ENCODE measurements around the gene IQGAP2. TPM values are rescaled to one million over a fixed set of nuclear protein-coding genes. Genes with fewer than 3 reads are reported as not detected.
"Not testable (repeated sequence)": the region's sequence is repeated elsewhere in the genome, so short reads cannot be mapped to it uniquely, and the experiment has no call there.

IQGAP2 gene
- total RNA-seq, 4 donors from 2014 or later = 3.5 to 18.5 (median 13.7) TPM

DNA sequence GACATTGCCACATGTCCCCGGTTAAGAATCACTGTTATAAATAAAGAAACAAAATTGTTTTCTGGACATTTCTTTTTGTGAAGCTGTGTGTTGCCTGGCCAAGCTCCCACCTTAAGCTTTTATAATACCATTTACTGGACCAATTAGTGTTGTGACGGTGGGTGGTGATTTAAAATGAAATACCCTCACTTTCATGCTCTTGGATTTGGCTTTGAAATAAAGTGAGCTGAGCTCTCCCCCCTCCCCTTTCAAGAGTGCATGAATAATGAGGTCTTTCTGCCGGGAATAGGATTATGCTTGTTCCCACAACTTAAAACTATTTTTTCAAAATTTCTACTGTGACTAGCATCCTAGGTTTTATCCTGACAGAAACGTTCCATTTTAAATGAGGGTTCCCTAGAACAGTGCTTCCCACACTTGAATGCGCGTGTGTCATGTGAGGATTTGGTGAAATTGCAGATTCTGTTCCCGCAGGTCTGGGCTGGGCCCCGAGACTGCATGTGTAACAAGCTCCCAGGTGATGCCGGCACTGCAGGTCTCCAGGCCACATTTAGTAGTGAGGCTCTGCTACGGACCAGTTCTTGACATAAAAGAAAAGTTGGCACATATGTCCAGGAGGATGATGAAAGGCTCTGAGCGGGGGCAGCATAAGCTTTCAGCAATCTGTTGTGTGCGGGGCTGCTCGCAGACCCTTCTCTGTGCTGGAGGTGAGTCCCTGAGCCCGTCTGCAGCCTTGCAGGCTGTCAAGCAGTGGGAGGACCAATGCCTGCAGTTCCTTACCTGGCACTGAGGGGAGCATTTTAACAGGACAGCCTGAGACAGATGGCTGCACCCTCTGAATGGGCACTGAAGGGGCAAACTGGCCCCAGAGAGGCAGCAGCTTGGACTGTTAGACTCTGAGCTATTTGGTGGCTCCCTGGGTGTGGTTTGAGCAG is 24.4 kb downstream of the IQGAP2 start:
- WGBS, 2 donors = 83 to 84% methylated on average over 14 of the region's 14 CpGs
- no peak overlapping the region for H3K4me3 ChIP-seq (ENCODE audit: low read depth, poor library complexity, severe bottlenecking)
- no peak for DNase-seq (ENCODE audit: low spot score in 2 of 2)
- intact Hi-C loops (cut with DNase I; ENCODE audit: low total_unique reads) = no loop called here
- TF ChIP-seq POLR2A (IDR thresholded peaks at IDR 0.05) = no peak
- TF ChIP-seq, protein P1, sequence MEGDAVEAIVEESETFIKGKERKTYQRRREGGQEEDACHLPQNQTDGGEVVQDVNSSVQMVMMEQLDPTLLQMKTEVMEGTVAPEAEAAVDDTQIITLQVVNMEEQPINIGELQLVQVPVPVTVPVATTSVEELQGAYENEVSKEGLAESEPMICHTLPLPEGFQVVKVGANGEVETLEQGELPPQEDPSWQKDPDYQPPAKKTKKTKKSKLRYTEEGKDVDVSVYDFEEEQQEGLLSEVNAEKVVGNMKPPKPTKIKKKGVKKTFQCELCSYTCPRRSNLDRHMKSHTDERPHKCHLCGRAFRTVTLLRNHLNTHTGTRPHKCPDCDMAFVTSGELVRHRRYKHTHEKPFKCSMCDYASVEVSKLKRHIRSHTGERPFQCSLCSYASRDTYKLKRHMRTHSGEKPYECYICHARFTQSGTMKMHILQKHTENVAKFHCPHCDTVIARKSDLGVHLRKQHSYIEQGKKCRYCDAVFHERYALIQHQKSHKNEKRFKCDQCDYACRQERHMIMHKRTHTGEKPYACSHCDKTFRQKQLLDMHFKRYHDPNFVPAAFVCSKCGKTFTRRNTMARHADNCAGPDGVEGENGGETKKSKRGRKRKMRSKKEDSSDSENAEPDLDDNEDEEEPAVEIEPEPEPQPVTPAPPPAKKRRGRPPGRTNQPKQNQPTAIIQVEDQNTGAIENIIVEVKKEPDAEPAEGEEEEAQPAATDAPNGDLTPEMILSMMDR (IDR thresholded peaks at IDR 0.05) = no peak

DNA sequence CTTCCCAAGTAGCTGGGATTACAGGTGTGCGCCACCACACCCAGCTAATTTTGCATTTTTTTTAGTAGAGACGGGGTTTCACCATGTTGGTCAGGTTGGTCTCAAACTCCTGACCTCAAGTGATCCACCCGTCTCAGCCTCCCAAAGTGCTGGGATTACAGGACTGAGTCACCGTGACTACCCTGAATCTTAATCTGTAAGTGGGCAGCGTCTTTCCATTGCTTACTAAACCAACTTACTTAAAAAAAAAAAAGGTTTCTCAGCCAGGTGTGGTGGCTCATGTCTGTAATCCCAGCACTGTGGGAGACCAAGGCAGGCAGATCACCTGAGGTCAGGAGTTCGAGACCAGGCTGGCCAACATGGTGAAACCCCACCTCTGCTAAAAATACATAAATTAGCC is 25.5 kb downstream of the IQGAP2 start:
- 96 to 98% methylated on average over 6 of the region's 6 CpGs for WGBS, 2 donors
- intact Hi-C loops (cut with DNase I; ENCODE audit: low total_unique reads); H3K4me3 ChIP-seq (ENCODE audit: low read depth, poor library complexity, severe bottlenecking); DNase-seq (ENCODE audit: low spot score in 2 of 2): not testable (repeated sequence)

DNA sequence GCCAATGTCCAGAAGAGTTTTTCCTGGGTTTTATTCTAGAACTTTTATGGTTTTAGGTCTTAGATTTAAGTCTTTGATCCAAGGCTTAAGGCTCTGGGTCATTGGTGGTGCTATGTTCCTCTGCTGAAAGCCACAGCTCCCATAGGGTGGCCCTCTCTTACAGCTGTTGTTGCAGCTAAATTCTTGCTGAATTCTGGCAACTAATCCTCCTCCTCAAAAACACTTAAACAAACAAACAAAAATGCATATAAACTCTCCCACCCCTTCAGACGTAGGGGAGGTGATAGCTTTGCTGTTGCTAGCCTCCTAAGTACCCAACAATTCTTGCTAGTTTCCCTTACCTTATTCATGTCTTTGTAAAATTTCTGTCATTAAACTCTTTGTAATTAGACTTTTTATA is 30.2 kb downstream of the IQGAP2 start:
- TF ChIP-seq, protein P1 (IDR thresholded peaks at IDR 0.05) = no peak
- no peak for TF ChIP-seq POLR2A (IDR thresholded peaks at IDR 0.05)
- intact Hi-C loops (cut with DNase I; ENCODE audit: low total_unique reads) = no loop called here
- WGBS, 2 donors = 53 to 61% methylated on average over 1 of the region's 1 CpG
- DNase-seq (ENCODE audit: low spot score in 2 of 2) = no peak
- no peak overlapping the region for H3K4me3 ChIP-seq (ENCODE audit: low read depth, poor library complexity, severe bottlenecking)

DNA sequence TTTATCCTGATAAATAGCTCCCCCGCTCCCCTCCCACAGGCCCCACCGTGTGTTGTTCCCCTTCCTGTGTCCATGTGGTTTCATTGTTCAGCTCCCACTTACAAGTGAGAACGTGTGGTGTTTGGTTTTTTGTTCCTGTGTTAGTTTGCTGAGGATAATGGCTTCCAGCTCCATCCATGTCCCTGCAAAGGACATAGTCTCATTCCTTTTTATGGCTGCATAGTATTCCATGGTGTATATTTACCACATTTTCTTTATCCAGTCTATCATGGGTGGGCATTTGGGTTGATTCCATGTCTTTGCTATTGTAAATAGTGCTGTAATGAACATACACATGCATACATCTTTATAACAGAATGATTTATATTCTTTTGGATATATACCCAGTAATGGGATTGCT is 34.4 kb downstream of the IQGAP2 start:
- 91 to 93% methylated on average over 3 of the region's 3 CpGs for WGBS, 2 donors
- intact Hi-C loops (cut with DNase I; ENCODE audit: low total_unique reads); H3K4me3 ChIP-seq (ENCODE audit: low read depth, poor library complexity, severe bottlenecking): not testable (repeated sequence)

DNA sequence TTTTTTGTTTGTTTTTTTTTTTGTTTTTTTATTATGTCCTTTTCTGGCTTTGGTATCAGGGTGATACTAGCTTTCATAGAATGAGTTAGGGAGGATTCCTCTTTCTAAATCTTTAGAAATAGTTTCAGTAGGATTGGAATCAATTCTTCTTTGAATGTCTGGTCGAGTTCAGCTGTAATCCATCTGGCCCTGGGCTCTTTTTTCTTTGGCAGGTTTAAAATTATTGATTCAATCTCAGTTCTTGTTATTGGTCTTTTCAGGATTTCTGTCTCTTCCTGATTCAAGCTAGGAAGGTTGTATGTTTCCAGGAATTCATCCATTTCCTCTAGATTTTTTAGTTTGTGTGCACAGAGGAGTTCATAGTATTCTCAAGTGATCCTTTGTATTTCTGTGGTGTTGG is 34.9 kb downstream of the IQGAP2 start:
- TF ChIP-seq, protein P1 (IDR thresholded peaks at IDR 0.05) = no peak
- no peak for TF ChIP-seq POLR2A (IDR thresholded peaks at IDR 0.05)
- 8 to 27% methylated on average over 1 of the region's 1 CpG for WGBS, 2 donors
- intact Hi-C loops (cut with DNase I; ENCODE audit: low total_unique reads) = no loop called here
- no peak overlapping the region for H3K4me3 ChIP-seq (ENCODE audit: low read depth, poor library complexity, severe bottlenecking)
- no peak for DNase-seq (ENCODE audit: low spot score in 2 of 2)

More for the DNA sequence above, 34.4 kb downstream of the IQGAP2 start:
- DNase-seq (ENCODE audit: low spot score in 2 of 2) = not testable (repeated sequence)

DNA sequence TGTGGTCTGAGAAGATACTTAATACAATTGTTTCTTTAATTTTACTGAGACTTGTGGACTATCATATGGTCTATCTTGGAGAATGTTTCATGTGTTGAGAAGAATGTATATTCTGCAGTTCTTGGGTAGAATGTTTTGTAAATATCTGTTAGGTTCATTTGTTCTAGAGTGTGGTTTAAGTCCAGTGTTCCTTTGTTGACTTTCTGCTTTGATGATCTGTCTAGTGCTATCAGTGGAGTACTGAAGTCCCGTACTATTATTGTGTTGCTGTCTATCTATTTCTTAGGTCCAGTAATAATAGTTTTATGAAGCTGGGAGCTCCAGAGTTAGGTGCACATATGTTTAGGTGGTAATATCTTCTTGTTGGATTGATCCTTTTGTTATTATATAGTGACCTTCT is 36.1 kb downstream of the IQGAP2 start:
- intact Hi-C loops (cut with DNase I; ENCODE audit: low total_unique reads) = no loop called here
- no peak for TF ChIP-seq POLR2A (IDR thresholded peaks at IDR 0.05)
- TF ChIP-seq, protein P1 (IDR thresholded peaks at IDR 0.05) = no peak
- H3K4me3 ChIP-seq (ENCODE audit: low read depth, poor library complexity, severe bottlenecking) = no peak overlapping the region
- WGBS, 2 donors = 93 to 100% methylated on average over 1 of the region's 1 CpG
- DNase-seq (ENCODE audit: low spot score in 2 of 2) = no peak

DNA sequence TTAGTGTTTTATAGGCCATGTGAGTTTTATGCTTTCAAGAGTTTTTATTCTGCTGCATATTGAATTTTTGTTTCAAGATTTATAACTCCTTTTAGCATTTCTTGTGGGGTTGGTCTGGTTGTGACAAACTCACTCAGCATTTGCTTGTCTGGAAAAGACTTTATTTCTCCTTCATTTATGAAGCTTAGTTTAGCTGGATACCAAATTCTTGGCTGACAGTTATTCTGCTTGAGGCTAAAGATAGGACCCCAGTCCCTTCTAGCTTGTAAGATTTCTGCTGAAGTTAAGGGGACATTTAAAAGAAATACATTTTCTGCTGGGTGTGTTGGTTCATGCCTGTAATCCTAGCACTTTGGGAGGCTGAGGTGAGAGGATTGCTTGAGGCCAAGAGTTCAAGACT is 36.8 kb downstream of the IQGAP2 start:
- DNase-seq (ENCODE audit: low spot score in 2 of 2) = no peak
- intact Hi-C loops (cut with DNase I; ENCODE audit: low total_unique reads) = no loop called here
- no peak overlapping the region for H3K4me3 ChIP-seq (ENCODE audit: low read depth, poor library complexity, severe bottlenecking)
- TF ChIP-seq, protein P1 (IDR thresholded peaks at IDR 0.05) = no peak
